SH-SY5Y (cell line): Measurements from ENCODE around the gene ARHGAP40.

Experiments used
- GATA2 ChIP-seq: IDR thresholded peaks from 2 replicates; pipeline ENCODE4 v1.6.1; 2011; ENCODE audit warnings: mild to moderate bottlenecking, low read depth, low read length
- GATA3 ChIP-seq: IDR thresholded peaks from 2 replicates; pipeline ENCODE4 v1.6.1; 2011; ENCODE audit warnings: low read depth, mild to moderate bottlenecking, low read length, moderate library complexity

DNA sequence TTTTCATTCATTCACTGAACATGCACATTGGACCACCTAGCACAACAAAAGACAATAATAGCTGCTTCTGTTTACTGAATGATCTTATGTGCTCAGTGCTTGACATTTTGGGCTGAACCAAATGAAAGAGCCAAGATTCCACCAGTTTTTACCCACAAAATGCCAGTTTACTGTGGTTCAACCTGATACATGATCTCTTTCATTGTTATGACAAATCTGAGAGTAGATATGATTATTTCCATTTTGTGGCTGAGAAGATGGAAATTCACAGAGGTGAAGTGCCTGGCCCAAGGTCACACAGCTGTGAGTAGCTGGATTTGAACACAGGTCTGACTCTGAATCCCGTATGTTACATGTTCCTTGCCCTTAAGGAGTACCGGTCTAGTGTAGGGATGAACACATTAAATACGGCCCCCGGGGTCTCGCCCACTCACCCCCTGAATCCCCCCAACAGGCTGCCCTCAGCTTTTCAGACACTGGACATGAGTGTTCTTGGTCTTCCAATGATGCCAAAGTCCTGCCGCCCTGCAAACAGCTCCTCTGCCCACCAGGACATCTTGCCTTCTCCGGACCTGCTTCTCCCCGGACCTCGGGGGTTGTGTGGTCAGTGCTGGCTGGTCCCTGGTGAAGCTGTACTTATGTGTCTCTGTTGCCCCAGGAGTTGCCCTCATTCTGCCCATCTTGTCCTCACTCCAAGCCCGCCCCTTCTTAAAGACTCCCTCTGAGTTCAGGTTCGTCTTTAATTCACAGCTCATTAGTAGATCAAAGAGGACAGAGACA, 64.1 kb downstream of the ARHGAP40 start:
- TF ChIP-seq GATA2 (no peak), GATA3 (no peak)
